NCI-H226 (cell line): ENCODE data around the gene SLC26A3.

Experiments
- DNase-seq: peaks from one replicate; pipeline ENCODE4 v3.0.0-alpha.2; 2015

Gene SLC26A3

GRCh38 chr7:107743567-107744344, 59.3 kb downstream of the SLC26A3 start, which contains the start of gene CBLL1:
Gene CBLL1 (plus strand): TSS chr7:107744142. CDS start chr7:107744164, 22 bp downstream.
- DNase-seq, result peak; percentile 93

- DNase-seq, result no peak
Measured at GRCh38 chr7:107742678-107743566, 60.1 kb downstream of the SLC26A3 start.

GRCh38 chr7:107728276-107728675, 74.7 kb downstream of the SLC26A3 start:
- no peak for DNase-seq

GRCh38 chr7:107726356-107727130, 76.5 kb downstream of the SLC26A3 start:
- DNase-seq, result no peak

GRCh38 chr7:107725138-107725740, 77.8 kb downstream of the SLC26A3 start:
- DNase-seq, result peak; percentile 25

- no peak for DNase-seq
Measured at GRCh38 chr7:107723255-107723654, 79.8 kb downstream of the SLC26A3 start.

GRCh38 chr7:107721286-107721685, 81.7 kb downstream of the SLC26A3 start:
- DNase-seq, result no peak

GRCh38 chr7:107718456-107719193, 84.4 kb downstream of the SLC26A3 start:
- no peak for DNase-seq

- peak; percentile 74 for DNase-seq
Measured at GRCh38 chr7:107715531-107715930, 87.5 kb downstream of the SLC26A3 start.
